Measurements from ENCODE around the gene ZBTB46. TPM values are rescaled to one million over a fixed set of nuclear protein-coding genes. Genes with fewer than 3 reads are reported as not detected.

The ZBTB46 gene
- total RNA-seq, 1 experiment from 2014 or later = 27.1 TPM

DNA sequence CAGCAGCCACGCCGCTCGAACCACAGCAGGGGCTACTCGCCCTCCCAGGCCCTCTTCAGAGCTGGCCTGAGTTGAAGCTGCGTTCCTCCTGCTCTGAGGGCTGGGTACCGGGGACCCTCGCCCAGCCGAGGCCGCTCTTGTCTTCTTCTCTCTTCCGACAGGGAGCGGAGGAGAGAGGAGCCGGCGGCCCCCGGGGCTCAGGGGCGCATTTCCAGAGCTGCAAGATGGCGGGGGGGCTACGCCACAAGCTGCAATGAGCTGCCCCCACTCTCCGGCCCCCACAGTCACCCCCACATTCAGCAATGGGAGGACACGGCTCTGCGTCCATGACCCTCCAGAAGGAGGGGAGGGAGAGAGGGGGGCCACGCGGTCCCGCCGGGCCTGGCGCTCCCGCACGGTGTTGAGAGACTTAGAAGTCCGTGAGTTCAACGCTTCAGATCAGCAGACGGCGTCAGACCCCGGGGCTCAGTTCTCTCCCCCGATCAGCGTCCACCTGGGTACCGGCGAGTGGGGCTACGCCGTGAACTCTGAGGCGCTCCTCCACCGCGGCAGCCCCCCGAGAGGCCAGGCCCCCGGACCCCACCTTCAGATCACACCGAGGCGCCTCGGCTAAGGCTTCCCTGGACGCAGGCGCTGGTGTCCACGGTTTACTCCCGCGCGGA lies 59.9 kb downstream of the ZBTB46 start:
- Histone ChIP-seq H3K9me3 (ENCODE audit: control insufficient read depth, low read depth, low read length) (no peaks in the 10 kb centered on the region), H3K79me1 (ENCODE audit: insufficient read depth, low read depth, low read length, poor library complexity, severe bottlenecking) (no peaks in the 10 kb centered on the region), H2BK20ac (ENCODE audit: low read depth, low read length, poor library complexity, severe bottlenecking) (no peak overlapping the region), H3K4ac (ENCODE audit: low read depth, low read length) (no peak overlapping the region), H3K27ac (ENCODE audit: insufficient read length, low read depth, low read length) (no peak overlapping the region), H3K79me2 (ENCODE audit: insufficient read depth, low read length) (no peaks in the 10 kb centered on the region), H4K20me1 (ENCODE audit: control insufficient read depth, insufficient read depth, insufficient read length) (no peaks in the 10 kb centered on the region), H2AFZ (ENCODE audit: low read length) (no peak overlapping the region), H3K23ac (ENCODE audit: insufficient read length, low read depth, low read length) (no peak overlapping the region), H3K27me3 (ENCODE audit: insufficient read depth, low read length) (no peaks in the 10 kb centered on the region), H2BK5ac (ENCODE audit: insufficient read length, low read length) (no peak overlapping the region), H4K5ac (ENCODE audit: insufficient read length, low read depth, low read length) (no peak overlapping the region), H2BK12ac (ENCODE audit: insufficient read length, low read depth, low read length) (no peak overlapping the region), H4K91ac (ENCODE audit: insufficient read length, low read depth, low read length) (no peak overlapping the region), H3K4me1 (ENCODE audit: insufficient read depth, low read length) (no peaks in the 10 kb centered on the region), H2BK15ac (ENCODE audit: low read depth, low read length) (no peak overlapping the region), H2AK5ac (ENCODE audit: insufficient read length, low read length) (no peak overlapping the region), H3T11ph (ENCODE audit: low read length) (no peak overlapping the region), H3K9ac (ENCODE audit: extremely low read depth, insufficient read length, low read length) (no peak overlapping the region), H3K23me2 (ENCODE audit: insufficient read length, low read depth, low read length, poor library complexity, severe bottlenecking) (peaks cover 7% of the 10 kb centered on the region), H3K14ac (ENCODE audit: insufficient read depth, low read length) (no peak overlapping the region), H4K8ac (replicated peaks; ENCODE audit: insufficient read length, low read depth, low read length) (no peak overlapping the region), H3K18ac (ENCODE audit: insufficient read length, low read depth, low read length) (no peak overlapping the region), H3K4me2 (ENCODE audit: insufficient read depth, insufficient read length, low read length) (no peak overlapping the region), H2BK120ac (ENCODE audit: low read depth, low read length, poor library complexity, severe bottlenecking) (no peak overlapping the region), H3K56ac (ENCODE audit: insufficient read length, low read depth, low read length) (no peak overlapping the region)
- no peaks in the 10 kb centered on the region for H3K27me3 Mint-ChIP-seq (ENCODE audit: low read depth)
- no peak overlapping the region for H3K4me3 Mint-ChIP-seq
- no peak overlapping the region for H3K27ac Mint-ChIP-seq
- H3K36me3 Mint-ChIP-seq (ENCODE audit: insufficient read depth in 1 of 3, low read depth in 3 of 3) = peaks cover 1 to 31% (median 21%) of the 10 kb centered on the region in 3 experiments; a peak in 5 of 7 replicates
- no peak for TF ChIP-seq CTCF (conservative IDR thresholded peaks at IDR 0.05)
- H3K9me3 Mint-ChIP-seq = no peaks in the 10 kb centered on the region; a peak in 1 of 5 replicates
- DNase-seq = peak; percentile 23
- peaks cover 13% of the 10 kb centered on the region in 2 experiments for H3K4me1 Mint-ChIP-seq
- no CpG with 5 or more reads among the region's 52 CpGs for whole genome bisulfite sequencing (ENCODE audit: extremely low coverage, insufficient read length, low lambda C conversion rate)
